T follicular helper cell (primary cell): ENCODE results near the gene LRRC25.
"Not testable (repeated sequence)": the region's sequence is repeated elsewhere in the genome, so short reads cannot be mapped to it uniquely, and the experiment has no call there.

ENCODE experiments used
- DNase-seq: peaks from one replicate; pipeline ENCODE4 v3.0.0-alpha.2; 2020; ENCODE audit warnings: low read depth

The LRRC25 gene

GRCh38 chr19:18405754-18406153 is 8.3 kb upstream of the LRRC25 start:
- DNase-seq = not testable (repeated sequence)

GRCh38 chr19:18402455-18403248 is 5.2 kb upstream of the LRRC25 start:
- DNase-seq = not testable (repeated sequence)

- DNase-seq = no peak
Observed at GRCh38 chr19:18401580-18402112, 4.2 kb upstream of the LRRC25 start.

- DNase-seq = no peak
Observed at GRCh38 chr19:18399008-18399407, 1.6 kb upstream of the LRRC25 start.

- no peak for DNase-seq
Observed at GRCh38 chr19:18396471-18397241, 766 bp downstream of the LRRC25 start.

- no peak for DNase-seq
Observed at GRCh38 chr19:18393836-18394235, 3.6 kb downstream of the LRRC25 start.

GRCh38 chr19:18392926-18393325 is 4.5 kb downstream of the LRRC25 start:
- DNase-seq = no peak

GRCh38 chr19:18392417-18392816 is 5.0 kb downstream of the LRRC25 start:
- DNase-seq = no peak

GRCh38 chr19:18391509-18392075 is 5.8 kb downstream of the LRRC25 start:
- DNase-seq = no peak

GRCh38 chr19:18390065-18390907 is 7.1 kb downstream of the LRRC25 start:
- DNase-seq = no peak

- no peak for DNase-seq
Observed at GRCh38 chr19:18389726-18390064, 7.7 kb downstream of the LRRC25 start.

GRCh38 chr19:18388960-18389725 is 8.3 kb downstream of the LRRC25 start:
- DNase-seq = no peak

GRCh38 chr19:18388100-18388959 is 9.1 kb downstream of the LRRC25 start:
- DNase-seq = peak; percentile 59

- DNase-seq = no peak
Observed at GRCh38 chr19:18386543-18387271, 10.7 kb downstream of the LRRC25 start.

GRCh38 chr19:18385675-18386542 is 11.5 kb downstream of the LRRC25 start, which contains the start of gene GDF15:
Gene GDF15, plus strand, starts transcription at chr19:18386158. Its CDS starts 32 bp downstream, at chr19:18386190.
- DNase-seq = no peak

GRCh38 chr19:18385359-18385674 is 12.1 kb downstream of the LRRC25 start:
- DNase-seq = no peak

GRCh38 chr19:18384775-18385174 is 12.6 kb downstream of the LRRC25 start:
- no peak for DNase-seq

- not testable (repeated sequence) for DNase-seq
Observed at GRCh38 chr19:18383622-18384021, 13.8 kb downstream of the LRRC25 start.
